Testis (tissue), 2 donors: ENCODE results near the gene MAFB.

Experiments used
- CTCF ChIP-seq, 3 experiments: fragments of 450-650 bp in 2 of 3; fragments of 200-600 bp in 1 of 3; sonication (generic) in 1 of 3; IDR thresholded peaks; one replicate each; pipeline ENCODE4 v1.5.1; 2016 to 2019; ENCODE audit warnings: antibody characterized with exemption in 3 of 3, mild to moderate bottlenecking in 2 of 3, moderate library complexity in 1 of 3
- POLR2A ChIP-seq: fragments of 450-650 bp; IDR thresholded peaks from one replicate; pipeline ENCODE4 v1.6.1; 2017; ENCODE audit warnings: antibody characterized with exemption, mild to moderate bottlenecking, moderate library complexity

- TF ChIP-seq POLR2A (no peak), CTCF (IDR thresholded peaks at IDR 0.05) (no peak)
Observed at GRCh38 chr20:40718214-40718977, 29.4 kb upstream of the MAFB start.
